ENCODE measurements around the gene RDX. TPM values are rescaled to one million over a fixed set of nuclear protein-coding genes. Genes with fewer than 3 reads are reported as not detected.

The RDX gene
- total and polyA plus RNA-seq, 2 of the 4 experiments (the other 2 are of a cell fraction): 61.1 to 72.4 TPM

DNA sequence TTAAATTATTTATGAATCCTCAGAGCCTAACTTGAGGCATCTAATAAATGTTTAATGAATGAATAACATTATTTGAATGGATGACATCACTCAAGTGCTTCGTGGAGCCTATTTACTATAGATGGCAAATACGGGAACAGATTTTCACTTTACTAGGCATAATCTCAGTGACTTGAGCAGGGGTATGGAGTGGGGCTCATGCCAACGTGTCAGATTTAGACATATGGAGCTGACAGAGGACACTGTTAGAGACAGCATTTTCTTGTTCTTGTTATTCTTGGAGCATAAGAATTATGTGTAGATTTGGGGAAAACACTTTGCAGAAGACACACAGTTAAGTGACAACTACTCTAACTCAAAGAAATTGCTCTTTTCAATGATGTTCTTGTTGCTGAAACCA, 78.5 kb downstream of the RDX start:
- no peak overlapping the region for H3K56ac ChIP-seq (ENCODE audit: extremely low read depth, insufficient read depth, low read length)
- H3K14ac ChIP-seq (replicated peaks; ENCODE audit: low read depth, low read length): no peak overlapping the region
- no peaks in the 10 kb centered on the region for H3K27me3 ChIP-seq (ENCODE audit: control insufficient read depth, insufficient read depth, low read length)
- H3K9me3 ChIP-seq (ENCODE audit: control insufficient read depth, insufficient read depth, low read length): no peaks in the 10 kb centered on the region
- no peak overlapping the region for H4K8ac ChIP-seq (ENCODE audit: low read depth in 2 of 2, low read length in 2 of 2)
- H3K36me3 ChIP-seq (ENCODE audit: control insufficient read depth, insufficient read depth, low read length): 0 out of 2 replicates have a peak, but pooled peaks cover 2% of the 10 kb centered on the region
- no peak overlapping the region for H3K27ac ChIP-seq (ENCODE audit: insufficient read depth, low read length)
- H4K5ac ChIP-seq (ENCODE audit: low read depth, low read length): no peak overlapping the region
- no peaks in the 10 kb centered on the region for H4K20me1 ChIP-seq (ENCODE audit: insufficient read depth, low read length)
- ATAC-seq (ENCODE audit: low read depth): no peak
- no peaks in the 10 kb centered on the region for H3K4me1 ChIP-seq (ENCODE audit: control insufficient read depth, insufficient read depth, low read length)
- no peak overlapping the region for H2BK15ac ChIP-seq (ENCODE audit: low read depth, low read length)
- WGBS, 2 experiments (ENCODE audit: extremely low coverage in 2 of 2, insufficient read length in 1 of 2): 71% methylated on average over 1 of the region's 3 CpGs; no CpG with 5 or more reads in 1 of the 2 experiments
- no peak overlapping the region for H4K91ac ChIP-seq (ENCODE audit: insufficient read depth, low read depth, low read length)
- H2BK5ac ChIP-seq (ENCODE audit: low read depth, low read length, poor library complexity, severe bottlenecking): no peak overlapping the region
- CTCF ChIA-PET: no interaction called here
- no TSS peak for BruUV-seq (replicated peaks)
- H3K23ac ChIP-seq (ENCODE audit: low read depth, low read length): no peak overlapping the region
- H2AK9ac ChIP-seq (replicated peaks; ENCODE audit: low read depth, low read length, poor library complexity): no peak overlapping the region
- H3K18ac ChIP-seq (ENCODE audit: low read depth, low read length): no peak overlapping the region
- H3K79me1 ChIP-seq (ENCODE audit: low read depth in 1 of 2, low read length in 2 of 2): peaks cover 0 to 3% of the 10 kb centered on the region in 2 experiments; a peak in 1 of 4 replicates
- H3K4me3 ChIP-seq (ENCODE audit: insufficient read depth, low read depth, low read length): no peak overlapping the region
- no peak overlapping the region for H2AFZ ChIP-seq (replicated peaks; ENCODE audit: low read length, poor library complexity)
- no peak overlapping the region for H2BK120ac ChIP-seq (ENCODE audit: low read depth, low read length)
- no peak overlapping the region for H2AK5ac ChIP-seq (ENCODE audit: low read depth, low read length)
- POLR2A ChIA-PET (ENCODE audit: unreplicated experiment): no interaction called here
- H3K4ac ChIP-seq (ENCODE audit: low read depth, low read length): no peak overlapping the region
- intact Hi-C loops (cut with micrococcal nuclease) (no loop called here), in situ Hi-C loops (cut with MboI; ENCODE audit: low sequenced_read_pairs) (loop anchor here (25.0 kb wide), 1 partner anchor 1219 kb away; no protein-coding TSS in a partner anchor), dilution Hi-C loops (cut with HindIII; ENCODE audit: low sequenced_read_pairs, unreplicated experiment) (no loop called here)
- no peak overlapping the region for H2BK20ac ChIP-seq (ENCODE audit: low read depth, low read length)
- no peaks in the 10 kb centered on the region for H3K9me1 ChIP-seq (ENCODE audit: insufficient read depth, low read length)
- H3K9ac ChIP-seq (ENCODE audit: low read depth, low read length): no peak overlapping the region
- DNase-seq: no peak
- TF ChIP-seq RAD21 (IDR thresholded peaks at IDR 0.05; ENCODE audit: low read length): no peak
- TF ChIP-seq FOS (IDR thresholded peaks at IDR 0.05; ENCODE audit: low read depth, low read length): no peak
- TF ChIP-seq, protein P1, sequence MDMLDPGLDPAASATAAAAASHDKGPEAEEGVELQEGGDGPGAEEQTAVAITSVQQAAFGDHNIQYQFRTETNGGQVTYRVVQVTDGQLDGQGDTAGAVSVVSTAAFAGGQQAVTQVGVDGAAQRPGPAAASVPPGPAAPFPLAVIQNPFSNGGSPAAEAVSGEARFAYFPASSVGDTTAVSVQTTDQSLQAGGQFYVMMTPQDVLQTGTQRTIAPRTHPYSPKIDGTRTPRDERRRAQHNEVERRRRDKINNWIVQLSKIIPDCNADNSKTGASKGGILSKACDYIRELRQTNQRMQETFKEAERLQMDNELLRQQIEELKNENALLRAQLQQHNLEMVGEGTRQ (IDR thresholded peaks at IDR 0.05; ENCODE audit: low read depth, low read length): no peak
- TF ChIP-seq RCOR1 (IDR thresholded peaks at IDR 0.05; ENCODE audit: insufficient replicate concordance, low read length): no peak
- TF ChIP-seq, protein P2, sequence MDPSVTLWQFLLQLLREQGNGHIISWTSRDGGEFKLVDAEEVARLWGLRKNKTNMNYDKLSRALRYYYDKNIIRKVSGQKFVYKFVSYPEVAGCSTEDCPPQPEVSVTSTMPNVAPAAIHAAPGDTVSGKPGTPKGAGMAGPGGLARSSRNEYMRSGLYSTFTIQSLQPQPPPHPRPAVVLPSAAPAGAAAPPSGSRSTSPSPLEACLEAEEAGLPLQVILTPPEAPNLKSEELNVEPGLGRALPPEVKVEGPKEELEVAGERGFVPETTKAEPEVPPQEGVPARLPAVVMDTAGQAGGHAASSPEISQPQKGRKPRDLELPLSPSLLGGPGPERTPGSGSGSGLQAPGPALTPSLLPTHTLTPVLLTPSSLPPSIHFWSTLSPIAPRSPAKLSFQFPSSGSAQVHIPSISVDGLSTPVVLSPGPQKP (IDR thresholded peaks at IDR 0.05; ENCODE audit: borderline replicate concordance, low read depth, low read length): no peak
- no peak overlapping the region for H3K4me2 ChIP-seq (ENCODE audit: low read depth, low read length)
